Omental fat pad (tissue), 4 donors: Measurements from ENCODE around the gene HSD17B10. TPM values are rescaled to one million over a fixed set of nuclear protein-coding genes. Genes with fewer than 3 reads are reported as not detected.

ENCODE experiments used
- ATAC-seq: fragments of 150-250 bp; one replicate; pipeline ENCODE4 v1.9.1; 2016; ENCODE audit warnings: mild to moderate bottlenecking, moderate library complexity; ENCODE audit not compliant: low FRiP score
- DNase-seq: peaks from one replicate; pipeline ENCODE4 v3.0.0-alpha.2; 2019; ENCODE audit warnings: low spot score
- small RNA-seq: library from RNA; depleted of rRNA; stranded (forward); fragments of <200 nt; gene quantifications from one replicate; pipeline ENCODE3, GENCODE V24; 2016
- total RNA-seq, 4 donors: library from RNA; depleted of rRNA; stranded (reverse); fragments of >200 nt; gene quantifications; one replicate each; pipeline ENCODE4 v1.1.0, GENCODE V29; 2016
- TF ChIP-seq, protein P1 (sequence below), 3 donors: fragments of 450-650 bp; IDR thresholded peaks; one replicate each; pipeline ENCODE4 v1.5.1; 2016 to 2017; ENCODE audit warnings: antibody characterized with exemption in 3 of 3, mild to moderate bottlenecking in 3 of 3, moderate library complexity in 2 of 3

HSD17B10 gene
- total RNA-seq, 4 donors from 2014 or later, result 69.7 to 92.0 (median 80.7) TPM

DNA sequence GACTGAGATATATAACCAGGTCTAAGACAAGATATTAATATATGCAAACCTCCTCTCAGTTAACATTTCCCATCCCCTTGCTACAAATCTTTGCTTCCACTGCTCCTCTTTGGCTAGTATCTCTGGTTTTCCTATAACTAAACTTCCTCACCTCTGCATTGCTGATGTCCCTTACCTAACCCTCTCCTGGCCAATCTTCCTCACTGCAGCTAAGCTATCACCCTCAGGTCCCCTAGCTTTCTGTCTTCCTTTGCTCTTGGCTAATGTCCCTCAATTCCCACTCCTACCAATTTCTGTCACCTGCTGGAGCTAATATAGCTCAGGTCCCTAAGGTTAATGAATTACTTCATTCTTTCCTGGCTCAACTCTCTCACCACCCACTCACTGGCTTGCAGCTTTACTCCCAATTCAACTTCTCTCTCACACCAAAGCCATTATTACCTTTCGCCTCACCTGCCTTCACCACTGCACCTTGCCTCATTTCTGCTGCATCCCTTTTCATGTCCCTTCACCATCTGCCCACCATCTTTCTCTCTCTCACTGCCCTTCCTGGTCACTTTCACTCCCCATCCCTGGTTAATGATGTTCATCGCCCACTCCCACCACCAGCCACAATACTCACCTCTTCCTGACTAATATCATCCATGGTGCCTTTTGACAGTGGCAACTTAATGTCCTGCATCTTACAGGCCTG, 38.4 kb downstream of the HSD17B10 start:
- TF ChIP-seq, protein P1, sequence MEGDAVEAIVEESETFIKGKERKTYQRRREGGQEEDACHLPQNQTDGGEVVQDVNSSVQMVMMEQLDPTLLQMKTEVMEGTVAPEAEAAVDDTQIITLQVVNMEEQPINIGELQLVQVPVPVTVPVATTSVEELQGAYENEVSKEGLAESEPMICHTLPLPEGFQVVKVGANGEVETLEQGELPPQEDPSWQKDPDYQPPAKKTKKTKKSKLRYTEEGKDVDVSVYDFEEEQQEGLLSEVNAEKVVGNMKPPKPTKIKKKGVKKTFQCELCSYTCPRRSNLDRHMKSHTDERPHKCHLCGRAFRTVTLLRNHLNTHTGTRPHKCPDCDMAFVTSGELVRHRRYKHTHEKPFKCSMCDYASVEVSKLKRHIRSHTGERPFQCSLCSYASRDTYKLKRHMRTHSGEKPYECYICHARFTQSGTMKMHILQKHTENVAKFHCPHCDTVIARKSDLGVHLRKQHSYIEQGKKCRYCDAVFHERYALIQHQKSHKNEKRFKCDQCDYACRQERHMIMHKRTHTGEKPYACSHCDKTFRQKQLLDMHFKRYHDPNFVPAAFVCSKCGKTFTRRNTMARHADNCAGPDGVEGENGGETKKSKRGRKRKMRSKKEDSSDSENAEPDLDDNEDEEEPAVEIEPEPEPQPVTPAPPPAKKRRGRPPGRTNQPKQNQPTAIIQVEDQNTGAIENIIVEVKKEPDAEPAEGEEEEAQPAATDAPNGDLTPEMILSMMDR (IDR thresholded peaks at IDR 0.05), result no peak
- ATAC-seq, result no peak

DNA sequence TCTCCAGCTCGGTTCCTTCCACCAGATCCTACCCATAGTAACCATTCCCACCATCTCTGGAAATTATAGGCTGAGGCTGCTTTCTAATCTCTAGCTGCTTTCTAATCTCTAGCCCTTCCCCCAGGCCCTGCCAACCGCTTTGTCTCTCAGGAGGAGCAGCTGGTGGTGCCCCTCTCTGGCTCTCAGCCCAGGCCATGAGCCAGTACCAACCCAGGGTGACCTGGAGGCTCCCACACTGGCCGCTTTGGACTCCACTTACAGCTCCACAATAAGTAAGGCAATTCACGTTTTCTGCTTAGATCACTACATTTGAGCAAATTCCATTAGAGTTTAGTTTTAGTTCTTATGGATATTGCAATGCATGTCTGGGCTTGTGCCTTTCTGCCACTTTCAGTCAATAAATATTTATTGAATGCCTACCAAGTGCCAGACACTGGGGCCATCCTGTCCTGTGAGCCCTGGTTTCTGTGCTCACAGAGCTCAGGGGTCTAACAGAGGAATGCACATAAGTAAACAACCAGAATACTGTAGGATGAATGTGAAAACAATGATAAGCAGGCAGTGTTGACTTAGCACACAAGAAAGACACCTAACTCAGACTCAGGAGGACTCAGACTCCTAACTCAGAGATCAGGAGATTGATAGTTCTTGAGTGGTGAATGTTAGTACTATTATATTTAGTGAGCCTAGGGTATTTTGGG, 50.6 kb downstream of the HSD17B10 start:
- ATAC-seq (no peak), DNase-seq (no peak)
- TF ChIP-seq, protein P1 (IDR thresholded peaks at IDR 0.05), result no peak

More for the DNA sequence above, 38.4 kb downstream of the HSD17B10 start:
- DNase-seq, result no peak

Small RNA genes within 50 kb of the gene (small RNA-seq; reads per million reads assigned to genes)
- gene MIR6857 (not detected), gene VTRNA3-1P (not detected)

Other genes starting within 250 kb of the HSD17B10 start
- 100 to 1,000 TPM in 2 of 4 donors, 10 to 100 TPM in 2; 74.9 to 101 (median 93.1) TPM for gene KDM5C, start 209.2 kb downstream of the HSD17B10 start, total RNA-seq
- 10 to 100 TPM; 12.2 to 14.8 (median 14.0) TPM for gene IQSEC2, start 152.8 kb downstream of the HSD17B10 start, total RNA-seq
- gene SMC1A, start 11.7 kb downstream of the HSD17B10 start, total RNA-seq, result 10 to 100 TPM; 29.1 to 38.1 (median 29.7) TPM
- 1 to 10 TPM in 1 of 4 donors, under 1 TPM in 2, not detected in 1; 0.38 to 1.9 (median 0.74) TPM for gene RIBC1, start 11.5 kb downstream of the HSD17B10 start, total RNA-seq